GF-D8 (cell line): ENCODE measurements around the gene PEX7.
"Not testable (repeated sequence)": the region's sequence is repeated elsewhere in the genome, so short reads cannot be mapped to it uniquely, and the experiment has no call there.

Experiments used
- DNase-seq: peaks from one replicate; lab custom pipeline; 2025; lab: John Stamatoyannopoulos, UW

PEX7 gene

GRCh38 chr6:136840276-136841001, 18.0 kb downstream of the PEX7 start:
- DNase-seq = no peak

GRCh38 chr6:136843210-136843609, 20.8 kb downstream of the PEX7 start:
- DNase-seq = no peak

- peak; percentile 22 for DNase-seq
Observed at GRCh38 chr6:136846046-136846445, 23.7 kb downstream of the PEX7 start.

GRCh38 chr6:136846477-136846876, 24.1 kb downstream of the PEX7 start:
- DNase-seq = not testable (repeated sequence)

- not testable (repeated sequence) for DNase-seq
Observed at GRCh38 chr6:136849979-136850563, 27.7 kb downstream of the PEX7 start.

GRCh38 chr6:136859430-136859829, 37.0 kb downstream of the PEX7 start:
- peak; percentile 57 for DNase-seq

- no peak for DNase-seq
Observed at GRCh38 chr6:136860043-136860442, 37.7 kb downstream of the PEX7 start.

- DNase-seq = no peak
Observed at GRCh38 chr6:136862662-136863061, 40.3 kb downstream of the PEX7 start.

- DNase-seq = no peak
Observed at GRCh38 chr6:136863752-136864151, 41.4 kb downstream of the PEX7 start.

- no peak for DNase-seq
Observed at GRCh38 chr6:136864676-136865075, 42.3 kb downstream of the PEX7 start.

- no peak for DNase-seq
Observed at GRCh38 chr6:136866872-136867416, 44.6 kb downstream of the PEX7 start.

GRCh38 chr6:136869451-136869850, 47.1 kb downstream of the PEX7 start:
- DNase-seq = no peak

GRCh38 chr6:136873748-136874147, 51.4 kb downstream of the PEX7 start:
- DNase-seq = no peak

- not testable (repeated sequence) for DNase-seq
Observed at GRCh38 chr6:136876469-136876868, 54.1 kb downstream of the PEX7 start.

GRCh38 chr6:136880748-136881460, 58.5 kb downstream of the PEX7 start:
- no peak for DNase-seq

- DNase-seq = no peak
Observed at GRCh38 chr6:136886091-136886490, 63.7 kb downstream of the PEX7 start.

- no peak for DNase-seq
Observed at GRCh38 chr6:136887953-136888352, 65.6 kb downstream of the PEX7 start.

GRCh38 chr6:136889271-136890193, 67.1 kb downstream of the PEX7 start:
- peak; percentile 32 for DNase-seq

GRCh38 chr6:136890194-136890839, 67.9 kb downstream of the PEX7 start:
- no peak for DNase-seq

GRCh38 chr6:136890986-136891385, 68.6 kb downstream of the PEX7 start:
- no peak for DNase-seq

- DNase-seq = no peak
Observed at GRCh38 chr6:136893187-136893586, 70.8 kb downstream of the PEX7 start.
